Adipose tissue (tissue), 3 donors: ENCODE data around the gene COMMD10. TPM values are rescaled to one million over a fixed set of nuclear protein-coding genes. Genes with fewer than 3 reads are reported as not detected.

Experiments used
- H3K27ac ChIP-seq: one replicate; pipeline ENCODE4 v1.5.1; 2013; ENCODE audit warnings: low read depth, low read length
- WGBS, 3 donors: extraction: QIAGEN DNeasy Blood & Tissue Kit; methylation state at CpG; one replicate each; pipeline ENCODE4 v1.1.7; 2013; 5-methylcytosine and 5-hydroxymethylcytosine counted together
- polyA plus RNA-seq, 3 donors: library from polyadenylated mRNA; stranded (reverse); fragments of 200-250 nt; gene quantifications; one replicate each; pipeline ENCODE4 v1.2.3, GENCODE V29; 2013
- donor health status: healthy with polysubstance abuse.
- donor health status: Bipolar disorder and iron deficiency.
- donor health status: healthy.

COMMD10 gene
- polyA plus RNA-seq, 3 donors, result 10.8 to 27.0 (median 14.9) TPM

DNA sequence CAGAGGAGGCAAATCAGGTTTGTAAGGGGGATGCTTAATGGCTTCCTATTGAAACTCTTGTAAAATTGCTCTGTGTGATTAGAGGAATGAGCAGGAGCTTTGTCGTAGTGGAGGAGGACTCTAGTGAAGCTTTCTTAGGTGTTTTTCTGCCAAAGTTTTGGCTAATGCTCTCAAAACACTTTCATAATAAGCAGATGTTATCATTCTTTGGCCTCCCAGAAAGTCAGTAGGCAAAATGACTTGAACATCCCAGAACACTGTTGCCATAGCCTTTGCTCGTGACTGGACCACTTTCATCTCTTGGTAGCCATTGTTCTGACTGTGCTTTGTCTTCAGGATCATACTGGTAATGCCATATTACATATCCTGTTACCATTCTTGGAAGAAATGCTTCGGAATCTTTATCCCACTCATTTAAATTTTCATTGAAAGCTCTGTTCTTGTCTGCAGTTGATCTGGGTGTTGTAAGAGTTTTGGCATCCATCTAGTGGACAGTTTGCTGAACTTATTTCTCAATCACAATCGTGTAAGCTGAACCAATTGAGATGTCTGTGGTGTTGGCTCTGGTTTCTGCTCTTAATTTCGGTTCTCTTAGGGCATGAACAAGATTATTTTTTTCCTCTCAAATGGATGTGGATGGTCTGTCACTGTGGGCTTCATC, 187.6 kb downstream of the COMMD10 start:
- WGBS, 3 donors, result 62 to 81% (median 67%) methylated on average over 5 of the region's 5 CpGs
- H3K27ac ChIP-seq, result no peak overlapping the region

DNA sequence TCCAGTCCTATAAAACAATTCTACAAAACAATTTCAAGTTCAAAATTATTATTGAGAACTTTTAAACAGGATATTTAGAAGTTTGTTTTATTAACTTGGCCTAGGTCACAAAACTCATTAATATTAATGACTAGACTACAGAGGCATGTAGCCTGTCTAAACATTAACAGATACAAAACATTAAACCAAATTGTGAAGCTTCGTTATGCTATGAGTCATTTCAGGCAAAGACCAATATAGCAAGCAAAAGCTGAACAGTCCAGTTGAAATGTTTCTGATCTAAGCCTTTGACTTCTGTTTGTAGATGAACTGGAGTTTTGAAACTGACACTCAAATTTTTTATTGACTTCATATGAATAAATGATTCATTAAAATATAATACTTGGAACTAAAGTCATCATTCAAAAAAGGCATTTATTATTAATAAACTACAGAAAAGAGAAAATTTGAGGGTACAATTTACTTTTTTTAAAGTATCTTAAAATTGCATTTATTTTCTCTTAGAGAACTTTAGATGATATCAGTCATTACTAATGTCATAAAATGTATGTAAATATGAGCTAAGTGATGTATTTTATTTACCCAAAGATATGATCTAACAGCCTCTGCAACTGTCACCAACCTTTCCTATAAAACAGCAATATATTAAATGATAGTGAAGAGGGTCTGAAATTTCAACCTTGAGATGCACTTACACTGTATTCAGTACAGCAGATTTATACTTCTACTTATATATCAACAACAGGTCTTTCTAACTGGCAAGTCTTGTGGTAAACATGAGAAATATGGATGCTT, 188.8 kb downstream of the COMMD10 start:
- H3K27ac ChIP-seq, result no peak overlapping the region
- 70 to 87% (median 71%) methylated on average over 1 of the region's 1 CpG for WGBS, 3 donors

DNA sequence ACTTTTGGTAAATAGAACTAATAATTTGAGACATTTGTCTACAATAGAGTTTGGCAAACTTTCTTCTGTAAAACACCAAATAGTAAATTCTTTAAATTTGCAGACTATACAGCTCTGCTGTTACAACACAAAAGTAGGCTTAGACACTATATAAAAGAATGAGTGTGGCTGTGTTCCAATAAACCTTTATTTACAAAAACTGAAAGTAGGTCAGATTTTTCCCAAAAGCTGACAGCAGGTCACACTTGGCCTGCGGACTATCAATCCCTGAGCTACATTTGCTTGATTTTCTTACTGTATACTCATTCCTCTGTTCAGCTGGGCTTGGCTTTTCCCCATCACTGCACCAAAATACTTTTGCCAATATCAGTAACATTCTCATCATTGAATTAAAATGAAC, 189.4 kb downstream of the COMMD10 start:
- no peak overlapping the region for H3K27ac ChIP-seq
- WGBS, 3 donors, result 65 to 100% (median 97%) methylated on average over 1 of the region's 1 CpG

DNA sequence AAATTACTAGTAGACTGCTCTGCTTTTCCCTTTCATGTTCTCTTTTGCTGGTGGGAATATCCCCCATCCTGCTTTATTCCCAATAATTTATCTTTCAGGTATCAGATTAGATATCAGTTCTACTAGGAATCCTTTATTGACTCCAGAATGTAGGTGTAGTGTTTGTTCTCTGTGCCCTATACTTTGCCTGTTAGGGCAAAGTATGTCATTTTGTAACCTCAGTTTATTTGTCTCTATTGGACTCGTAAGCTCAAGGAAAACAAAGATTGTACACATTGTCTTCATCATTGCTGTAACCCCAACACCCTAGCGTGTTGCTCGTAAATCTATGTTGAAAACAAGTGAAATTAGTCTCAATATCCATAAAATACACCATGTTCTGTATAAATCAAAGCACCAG, 190.5 kb downstream of the COMMD10 start:
- H3K27ac ChIP-seq, result no peak overlapping the region
- 95 to 98% (median 95%) methylated on average over 3 of the region's 3 CpGs for WGBS, 3 donors

DNA sequence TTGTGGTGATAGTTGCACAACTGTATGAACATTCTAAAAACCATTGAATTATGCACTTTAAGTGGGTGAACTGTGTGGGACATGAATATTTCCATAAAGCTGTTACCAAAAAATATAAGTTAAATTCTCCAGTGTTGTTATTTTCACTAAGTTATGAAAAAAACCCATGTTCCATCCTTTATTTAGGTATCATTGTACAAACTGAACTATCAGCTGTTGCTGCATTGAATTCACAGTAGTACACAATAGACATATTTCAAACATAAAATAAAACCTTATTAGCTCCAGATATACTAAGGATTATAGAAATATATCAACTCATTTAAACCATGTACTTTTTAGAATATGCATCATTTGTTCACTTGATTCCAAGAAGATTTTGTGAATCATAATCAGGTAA, 192.1 kb downstream of the COMMD10 start:
- no peak overlapping the region for H3K27ac ChIP-seq

DNA sequence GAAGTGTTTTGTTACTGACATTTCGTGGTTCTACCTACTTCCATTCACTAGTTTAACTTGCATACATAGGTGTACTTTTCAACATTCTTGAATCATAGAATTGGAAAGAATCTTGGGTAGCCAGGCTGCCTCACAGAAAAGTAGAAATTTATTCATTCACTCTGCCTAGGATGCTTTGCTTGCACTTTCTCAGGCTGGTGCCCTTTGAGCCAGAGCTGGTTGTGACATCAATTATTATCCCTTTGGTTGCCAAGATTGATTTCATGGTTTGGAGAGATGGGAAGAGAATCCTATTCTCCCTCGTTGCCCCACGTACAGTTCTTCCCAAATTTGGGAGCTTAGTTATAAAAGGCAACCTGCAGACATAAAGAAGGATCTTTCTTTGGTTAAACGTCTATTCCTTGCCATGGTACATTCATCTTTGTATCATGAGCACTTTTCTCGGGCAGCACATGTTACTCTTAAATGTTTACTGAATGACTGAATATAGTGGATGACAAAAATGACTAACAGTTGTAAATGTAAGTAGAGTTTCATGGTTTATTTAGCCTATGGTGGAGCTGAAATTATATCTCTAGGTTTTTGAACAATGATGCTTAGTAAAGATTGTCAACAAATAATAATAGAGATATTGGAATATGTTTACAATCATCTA, 195.5 kb downstream of the COMMD10 start:
- 84 to 92% (median 86%) methylated on average over 5 of the region's 5 CpGs for WGBS, 3 donors
- no peak overlapping the region for H3K27ac ChIP-seq

DNA sequence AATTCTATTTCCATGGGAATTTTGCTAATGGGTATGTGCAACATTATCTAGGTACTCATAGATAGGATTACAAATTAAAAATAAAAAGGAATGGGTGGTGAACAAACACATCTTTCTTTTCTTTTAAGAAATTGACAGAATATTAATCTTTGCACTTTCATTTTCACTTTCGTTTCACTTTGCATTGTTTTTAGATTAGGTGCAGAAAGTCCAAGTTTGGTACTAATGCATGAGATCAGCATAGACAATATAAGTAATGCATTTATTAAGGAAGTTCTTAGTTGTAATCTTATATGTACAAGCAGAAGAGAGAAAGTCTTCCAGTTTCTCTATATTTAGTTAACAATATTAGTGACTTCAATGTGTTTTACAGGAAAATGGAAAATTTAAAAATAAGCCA, 196.5 kb downstream of the COMMD10 start:
- no peak overlapping the region for H3K27ac ChIP-seq
- WGBS, 3 donors, result 24 to 74% (median 32%) methylated on average over 1 of the region's 1 CpG

DNA sequence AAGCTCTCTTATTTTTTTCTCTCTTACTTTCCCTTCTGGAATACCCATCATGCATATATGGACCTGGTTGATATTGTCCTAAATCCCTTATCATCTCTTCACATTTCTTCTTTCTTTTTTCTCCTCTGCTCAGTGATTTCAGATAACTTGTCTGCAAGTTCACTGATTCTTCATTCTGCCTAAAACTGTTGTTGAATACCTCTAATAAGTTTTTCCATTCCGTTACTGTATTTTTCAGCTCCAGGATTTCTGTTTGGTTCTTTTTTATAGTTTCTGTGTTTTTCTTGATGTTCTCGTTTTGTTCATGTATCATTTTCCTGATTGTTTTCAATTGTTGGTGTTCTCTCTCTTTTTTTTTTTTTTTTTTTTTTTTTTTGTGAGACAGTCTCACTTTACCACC, 203.7 kb downstream of the COMMD10 start:
- WGBS, 3 donors, result 97 to 99% (median 97%) methylated on average over 2 of the region's 2 CpGs
- no peak overlapping the region for H3K27ac ChIP-seq

DNA sequence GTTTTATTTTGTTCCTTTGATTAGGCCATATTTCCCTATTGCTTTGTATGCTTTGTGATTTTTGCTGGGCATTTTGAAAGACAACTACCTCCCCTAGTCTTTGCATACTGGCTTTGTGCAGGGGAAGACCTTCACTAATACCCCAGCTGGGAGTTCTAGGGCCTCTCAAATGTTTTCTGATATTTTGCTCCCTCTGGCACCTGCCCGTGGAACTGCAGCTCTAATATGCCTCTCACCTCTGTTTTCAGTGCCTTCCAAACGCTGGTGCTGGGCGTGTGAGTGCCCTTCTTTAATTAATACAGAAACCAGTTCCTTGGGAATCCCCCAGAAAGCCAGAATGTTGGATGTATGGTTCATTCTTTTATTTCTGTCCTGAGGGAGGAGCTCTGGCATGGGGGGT, 204.5 kb downstream of the COMMD10 start:
- WGBS, 3 donors, result 71 to 86% (median 85%) methylated on average over 3 of the region's 3 CpGs
- H3K27ac ChIP-seq, result no peak overlapping the region

DNA sequence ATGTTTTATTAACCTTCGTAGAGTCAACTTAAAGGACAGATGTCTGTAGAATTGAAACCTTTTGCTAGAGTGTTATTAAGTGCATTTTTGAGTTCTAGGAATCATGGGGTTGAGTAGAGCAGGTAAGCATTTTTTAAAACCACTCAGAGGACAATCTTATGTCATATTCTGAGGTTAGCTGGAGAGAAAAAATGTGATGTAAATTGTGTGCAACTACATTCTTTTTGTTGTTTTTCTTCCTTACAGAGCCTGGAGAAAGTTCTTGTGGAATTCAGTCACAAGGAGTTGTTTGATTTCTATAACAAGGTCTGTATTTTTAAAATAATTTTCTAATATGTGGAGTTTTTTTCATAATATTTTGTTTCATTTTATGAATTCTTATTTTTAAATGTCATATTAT, 206.4 kb downstream of the COMMD10 start:
- WGBS, 3 donors, result 95 to 98% (median 95%) methylated on average over 1 of the region's 1 CpG
- no peak overlapping the region for H3K27ac ChIP-seq

DNA sequence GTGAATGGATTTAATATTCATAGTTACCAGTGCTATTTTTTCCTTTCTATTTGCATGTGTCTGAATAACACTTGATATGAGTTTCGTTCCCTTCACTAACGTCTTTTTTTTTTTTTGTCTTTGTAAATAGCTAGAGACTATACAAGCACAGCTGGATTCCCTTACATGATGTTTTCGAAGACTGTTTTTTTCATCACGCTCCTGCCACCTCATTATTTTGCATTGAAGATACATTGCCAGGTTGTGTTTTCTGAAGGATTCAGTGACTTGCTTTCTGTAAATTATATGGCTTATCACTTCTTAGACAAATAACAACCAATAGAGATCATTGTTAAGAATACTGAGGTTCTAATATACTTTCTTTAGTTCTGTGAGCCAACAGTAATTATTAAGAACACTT, 207.5 kb downstream of the COMMD10 start:
- H3K27ac ChIP-seq, result no peak overlapping the region
- 82 to 93% (median 93%) methylated on average over 4 of the region's 4 CpGs for WGBS, 3 donors

DNA sequence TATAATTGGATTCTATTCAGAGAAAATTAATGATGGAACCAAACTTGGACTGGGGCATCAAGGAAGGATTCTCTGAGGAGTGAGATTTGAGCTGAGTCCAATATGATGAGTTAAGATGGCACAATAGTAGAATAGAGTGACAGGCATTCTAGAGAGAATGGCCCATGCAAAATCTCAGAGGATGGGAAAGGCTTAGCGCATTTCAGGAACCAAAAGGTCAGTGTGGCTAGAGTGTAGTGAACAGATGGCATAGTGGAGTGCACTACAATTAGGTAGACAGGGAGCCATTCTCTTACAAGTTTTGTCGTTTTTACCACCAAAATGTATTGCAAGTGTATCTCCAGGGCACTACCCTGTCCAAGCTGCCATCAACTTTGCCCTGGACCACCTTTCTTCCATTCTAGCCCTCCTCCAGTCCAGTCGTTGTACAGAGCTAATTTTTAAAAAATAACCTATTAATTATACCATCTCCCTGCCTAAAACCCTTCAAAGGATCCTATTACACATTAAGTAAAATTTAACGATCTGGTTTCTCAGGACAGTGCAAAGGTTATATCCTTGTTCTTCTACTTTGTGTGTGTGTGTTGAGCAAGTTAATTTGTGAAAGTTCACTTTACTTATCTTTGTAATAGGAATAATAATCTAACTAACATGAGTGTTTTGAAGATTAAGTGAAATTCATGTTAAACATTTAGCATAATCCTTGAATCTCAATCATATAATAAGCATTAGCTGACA, 211.7 kb downstream of the COMMD10 start:
- H3K27ac ChIP-seq, result no peak overlapping the region
- WGBS, 3 donors, result 86 to 88% (median 87%) methylated on average over 4 of the region's 4 CpGs

DNA sequence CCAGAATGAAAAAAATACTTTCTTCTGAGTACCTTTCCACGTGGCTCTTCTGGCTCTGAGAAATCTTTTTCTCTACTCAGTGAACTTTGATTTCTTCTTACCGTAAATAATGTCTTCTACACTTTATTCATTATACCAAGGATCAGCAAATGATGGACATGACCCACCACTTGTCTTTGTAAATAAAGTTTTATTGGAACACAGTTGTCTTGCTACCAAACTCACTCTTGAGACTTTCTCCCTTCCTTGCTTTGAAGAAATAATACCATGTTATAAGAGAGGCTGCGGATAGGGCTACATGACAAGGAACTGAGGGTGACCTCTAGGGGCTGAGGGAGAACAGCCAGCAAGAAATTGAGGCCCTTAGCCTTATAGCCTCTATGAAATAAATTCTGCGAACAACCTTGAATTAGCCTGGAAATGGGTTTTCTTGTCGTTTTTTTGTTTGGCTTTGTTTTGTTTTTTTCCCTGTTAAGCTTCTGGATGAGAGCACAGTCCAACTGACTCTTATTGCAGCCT, 212.5 kb downstream of the COMMD10 start:
- 90 to 92% (median 90%) methylated on average over 5 of the region's 5 CpGs for WGBS, 3 donors
- no peak overlapping the region for H3K27ac ChIP-seq

DNA sequence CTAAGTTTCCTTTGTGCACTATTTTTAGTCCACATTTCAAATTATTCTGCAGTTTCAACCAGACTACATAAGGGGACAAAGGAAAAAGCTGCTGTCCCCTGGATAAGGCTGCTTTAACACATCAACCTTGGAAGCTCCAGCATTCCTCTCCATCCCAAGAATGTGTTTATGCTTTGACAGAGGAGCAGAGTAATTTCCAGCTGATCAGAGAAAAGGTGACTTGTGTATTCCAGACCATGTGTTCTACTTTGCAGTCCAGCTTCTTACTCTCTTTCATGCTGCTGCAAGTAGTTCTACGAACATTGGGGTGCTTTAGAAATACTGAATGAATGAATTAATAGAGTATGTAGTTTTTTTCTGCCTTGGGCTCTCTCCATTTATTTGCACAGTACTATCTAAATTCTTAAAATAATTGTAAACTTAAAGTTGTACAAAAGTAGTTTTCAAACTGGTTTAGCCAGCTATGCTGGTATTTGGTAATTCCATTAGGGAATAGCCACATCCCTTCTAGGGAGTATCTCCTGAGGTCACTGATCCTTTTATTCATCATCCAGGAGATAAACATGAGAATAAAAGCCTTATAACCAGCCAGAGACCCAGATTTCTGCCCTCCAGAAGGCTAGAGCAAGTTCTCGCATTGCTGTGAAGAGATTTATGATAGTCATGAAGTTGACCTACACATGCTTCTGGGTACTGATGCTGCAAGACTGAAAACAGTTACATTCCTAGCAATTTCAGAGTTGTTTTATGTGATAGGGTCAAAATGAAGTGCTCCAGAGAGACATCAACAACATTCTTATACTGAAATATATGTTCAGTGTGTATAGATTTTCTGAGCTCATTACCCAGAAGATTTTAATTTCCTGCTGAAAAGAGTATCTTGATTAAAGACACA, 215.2 kb downstream of the COMMD10 start:
- 77 to 86% (median 85%) methylated on average over 2 of the region's 2 CpGs for WGBS, 3 donors
- H3K27ac ChIP-seq, result no peak overlapping the region

DNA sequence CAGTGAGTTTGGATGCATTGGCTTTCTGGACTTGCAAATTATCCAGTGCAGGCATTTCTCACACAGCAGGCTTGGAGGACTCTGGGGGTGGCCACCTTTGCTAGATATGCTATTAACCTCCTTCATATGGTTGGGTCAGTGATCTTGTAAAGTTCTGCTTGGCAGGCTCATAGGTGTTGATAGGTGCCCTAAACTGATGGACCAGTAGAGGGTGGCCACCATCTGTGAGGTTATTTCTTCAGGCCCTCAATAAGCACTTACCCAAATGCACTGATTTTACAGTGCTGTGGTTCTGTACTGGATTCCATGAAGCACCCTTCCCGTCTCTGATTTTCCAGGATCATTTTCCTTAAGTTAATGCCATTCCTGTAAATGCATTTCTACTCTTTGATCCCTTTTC, 216.3 kb downstream of the COMMD10 start:
- WGBS, 3 donors, result 95 to 100% (median 97%) methylated on average over 1 of the region's 1 CpG
- no peak overlapping the region for H3K27ac ChIP-seq

DNA sequence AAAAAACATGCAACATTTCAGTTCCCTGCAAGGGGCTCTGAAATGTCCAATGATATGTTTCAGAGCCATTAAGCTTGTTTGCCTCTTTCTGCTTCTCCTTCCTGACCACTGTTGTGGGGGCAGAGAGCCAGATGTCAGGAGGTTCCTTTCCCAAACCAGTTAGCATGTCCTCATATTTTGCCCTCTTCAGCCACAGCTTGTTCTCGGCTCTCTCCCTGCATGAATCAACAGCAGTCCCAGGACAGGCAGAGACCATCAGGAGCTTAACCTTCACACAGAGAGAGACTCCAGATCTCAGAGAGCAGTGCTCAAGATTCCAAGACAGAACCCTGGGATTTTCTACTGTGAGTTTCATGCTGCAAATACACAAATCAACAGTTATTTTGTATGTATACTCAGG, 218.5 kb downstream of the COMMD10 start:
- H3K27ac ChIP-seq, result no peak overlapping the region
- 79 to 92% (median 79%) methylated on average over 1 of the region's 1 CpG for WGBS, 3 donors

DNA sequence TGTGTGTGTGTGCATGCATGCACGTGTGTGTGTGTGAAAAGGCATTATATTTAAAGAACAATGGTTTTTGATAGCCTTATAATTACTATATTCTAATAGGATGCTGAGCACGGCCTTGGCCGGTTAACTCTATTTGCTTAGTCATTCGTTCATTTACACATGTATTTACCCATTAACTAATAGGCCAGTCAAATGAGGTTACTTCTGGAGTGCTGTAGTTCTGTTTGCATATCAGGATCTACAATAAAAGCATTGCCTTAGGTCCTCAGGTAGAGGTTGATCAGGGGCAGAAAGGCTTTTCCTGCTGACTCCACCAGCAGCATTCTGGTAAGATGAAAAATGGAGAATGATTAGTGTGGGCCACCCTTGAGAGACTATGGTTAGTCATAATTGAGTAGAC, 219.0 kb downstream of the COMMD10 start:
- WGBS, 3 donors, result 43 to 92% (median 86%) methylated on average over 4 of the region's 4 CpGs
- no peak overlapping the region for H3K27ac ChIP-seq

DNA sequence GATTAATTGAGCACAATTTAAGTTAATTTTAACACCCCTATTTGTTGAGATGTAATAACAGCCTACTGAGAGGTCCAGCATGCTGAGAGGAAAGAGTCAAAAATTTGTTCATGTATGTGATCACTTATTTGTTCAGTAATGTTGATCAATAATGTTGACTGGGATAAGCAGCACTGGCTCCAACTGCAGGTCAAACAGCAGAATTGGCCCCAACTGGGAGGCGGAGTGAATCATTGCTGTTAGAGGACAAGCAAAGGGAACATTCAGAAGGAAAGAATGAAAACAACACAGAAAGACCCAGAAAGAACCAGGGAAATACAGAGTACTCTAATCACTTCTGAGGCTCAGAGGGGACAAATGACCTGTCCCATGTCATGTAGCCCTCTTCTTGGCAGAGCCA, 221.1 kb downstream of the COMMD10 start:
- WGBS, 3 donors, result 96 to 100% (median 96%) methylated on average over 1 of the region's 1 CpG
- no peak overlapping the region for H3K27ac ChIP-seq
